ENCODE data around the gene C2CD5. TPM values are rescaled to one million over a fixed set of nuclear protein-coding genes. Genes with fewer than 3 reads are reported as not detected.
A peak's percentile ranks its signal among the peaks of the same experiment; 100 is the strongest.

The C2CD5 gene
- total RNA-seq, 1 experiment from 2014 or later = 28.8 TPM

DNA sequence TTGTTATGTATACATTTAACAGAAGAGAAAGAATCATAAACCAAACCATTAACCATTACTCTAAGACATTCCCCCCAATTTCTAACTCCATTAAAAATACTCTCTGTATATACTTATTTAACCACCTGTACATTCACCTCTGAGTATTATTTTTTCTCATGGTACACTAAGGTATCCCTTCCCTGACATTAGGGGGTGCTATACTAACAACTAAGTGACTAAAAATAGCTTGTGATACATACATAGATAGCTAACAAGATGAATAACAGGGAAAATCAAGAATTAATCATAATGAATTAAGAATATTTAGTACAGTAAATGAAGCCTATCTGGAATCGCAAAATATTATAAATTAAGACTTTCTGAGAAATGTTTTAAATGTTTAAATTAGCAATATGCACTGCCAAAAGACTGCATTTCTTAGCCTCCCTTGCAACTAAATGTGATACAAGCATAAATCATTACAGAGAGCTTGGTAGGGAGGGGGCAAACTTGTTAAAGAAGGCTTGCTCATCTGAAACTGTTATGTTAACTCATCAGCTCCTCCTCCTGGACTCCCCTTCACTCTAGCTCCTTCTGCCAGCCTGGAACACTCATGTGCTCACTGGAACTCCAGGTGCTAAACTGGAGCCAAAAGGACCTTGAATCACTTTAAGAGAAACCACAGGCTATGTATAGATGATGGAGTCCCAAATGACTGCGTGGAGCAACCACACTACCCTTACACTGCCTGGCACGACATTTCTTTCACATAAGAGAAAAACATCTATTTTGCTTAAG, 14.9 kb downstream of the C2CD5 start:
- H3K4me3 Mint-ChIP-seq (ENCODE audit: low read depth, unreplicated experiment) = no peak overlapping the region

DNA sequence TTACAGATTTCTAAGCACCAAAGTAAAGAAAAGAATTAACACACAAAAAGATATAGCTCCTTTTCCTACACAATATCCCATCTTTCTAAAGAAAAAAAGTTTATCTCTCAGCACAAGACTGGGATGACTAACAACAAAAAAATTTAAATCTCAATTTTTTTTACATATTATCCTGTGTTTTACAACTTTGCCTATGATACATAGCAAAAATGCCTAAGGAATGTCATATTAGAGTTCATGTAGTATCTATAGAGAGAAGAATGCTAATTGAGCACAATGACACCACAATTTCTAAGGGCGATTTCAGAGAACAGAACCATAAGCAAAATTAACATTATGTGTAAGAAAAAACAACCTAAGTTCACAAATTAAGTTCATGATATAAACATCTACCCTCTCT, 16.3 kb downstream of the C2CD5 start:
- CTCF ChIA-PET = interaction anchor here (1.6 kb wide), 1 partner anchor 97 kb away, joined by 15 read pairs; the partner anchor contains the start of gene ETNK1
- TF ChIP-seq, protein P1, sequence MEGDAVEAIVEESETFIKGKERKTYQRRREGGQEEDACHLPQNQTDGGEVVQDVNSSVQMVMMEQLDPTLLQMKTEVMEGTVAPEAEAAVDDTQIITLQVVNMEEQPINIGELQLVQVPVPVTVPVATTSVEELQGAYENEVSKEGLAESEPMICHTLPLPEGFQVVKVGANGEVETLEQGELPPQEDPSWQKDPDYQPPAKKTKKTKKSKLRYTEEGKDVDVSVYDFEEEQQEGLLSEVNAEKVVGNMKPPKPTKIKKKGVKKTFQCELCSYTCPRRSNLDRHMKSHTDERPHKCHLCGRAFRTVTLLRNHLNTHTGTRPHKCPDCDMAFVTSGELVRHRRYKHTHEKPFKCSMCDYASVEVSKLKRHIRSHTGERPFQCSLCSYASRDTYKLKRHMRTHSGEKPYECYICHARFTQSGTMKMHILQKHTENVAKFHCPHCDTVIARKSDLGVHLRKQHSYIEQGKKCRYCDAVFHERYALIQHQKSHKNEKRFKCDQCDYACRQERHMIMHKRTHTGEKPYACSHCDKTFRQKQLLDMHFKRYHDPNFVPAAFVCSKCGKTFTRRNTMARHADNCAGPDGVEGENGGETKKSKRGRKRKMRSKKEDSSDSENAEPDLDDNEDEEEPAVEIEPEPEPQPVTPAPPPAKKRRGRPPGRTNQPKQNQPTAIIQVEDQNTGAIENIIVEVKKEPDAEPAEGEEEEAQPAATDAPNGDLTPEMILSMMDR (IDR thresholded peaks at IDR 0.05; ENCODE audit: unreplicated experiment) = no peak
- peaks cover 6% of the 10 kb centered on the region for H3K36me3 Mint-ChIP-seq (ENCODE audit: insufficient read depth, unreplicated experiment)
- H3K27ac Mint-ChIP-seq (ENCODE audit: unreplicated experiment) = no peak overlapping the region
- BruUV-seq (replicated peaks) = no TSS peak
- no peak overlapping the region for H3K4me3 Mint-ChIP-seq (ENCODE audit: low read depth, unreplicated experiment)
- no peaks in the 10 kb centered on the region for H3K27me3 Mint-ChIP-seq (ENCODE audit: unreplicated experiment)
- H3K9me3 Mint-ChIP-seq (ENCODE audit: low read depth, unreplicated experiment) = no peaks in the 10 kb centered on the region
- no peak for DNase-seq
- intact Hi-C loops (cut with micrococcal nuclease; ENCODE audit: unreplicated experiment) = loop anchor here (2.0 kb wide), 1 partner anchor 143 kb away; no protein-coding TSS in a partner anchor
- no peaks in the 10 kb centered on the region for H3K4me1 Mint-ChIP-seq (ENCODE audit: low read depth, unreplicated experiment)

More for the DNA sequence above, 14.9 kb downstream of the C2CD5 start:
- no peaks in the 10 kb centered on the region for H3K27me3 Mint-ChIP-seq (ENCODE audit: unreplicated experiment)
- TF ChIP-seq, protein P1 (IDR thresholded peaks at IDR 0.05; ENCODE audit: unreplicated experiment) = peak; percentile 23
- DNase-seq = no peak
- BruUV-seq (replicated peaks) = no TSS peak
- H3K9me3 Mint-ChIP-seq (ENCODE audit: low read depth, unreplicated experiment) = no peaks in the 10 kb centered on the region
- peaks cover 6% of the 10 kb centered on the region for H3K36me3 Mint-ChIP-seq (ENCODE audit: insufficient read depth, unreplicated experiment)
- H3K27ac Mint-ChIP-seq (ENCODE audit: unreplicated experiment) = no peak overlapping the region
- CTCF ChIA-PET = interaction anchor here (0.6 to 1.6 kb wide), 12 partner anchors 11 to 141 kb away, joined by 3 to 15 read pairs (median 4); partner anchors contain the start of genes C2CD5 and ETNK1
- intact Hi-C loops (cut with micrococcal nuclease; ENCODE audit: unreplicated experiment) = loop anchor here (1.0 to 2.0 kb wide), 2 partner anchors 102 to 141 kb away; no protein-coding TSS in a partner anchor
- no peaks in the 10 kb centered on the region for H3K4me1 Mint-ChIP-seq (ENCODE audit: low read depth, unreplicated experiment)

DNA sequence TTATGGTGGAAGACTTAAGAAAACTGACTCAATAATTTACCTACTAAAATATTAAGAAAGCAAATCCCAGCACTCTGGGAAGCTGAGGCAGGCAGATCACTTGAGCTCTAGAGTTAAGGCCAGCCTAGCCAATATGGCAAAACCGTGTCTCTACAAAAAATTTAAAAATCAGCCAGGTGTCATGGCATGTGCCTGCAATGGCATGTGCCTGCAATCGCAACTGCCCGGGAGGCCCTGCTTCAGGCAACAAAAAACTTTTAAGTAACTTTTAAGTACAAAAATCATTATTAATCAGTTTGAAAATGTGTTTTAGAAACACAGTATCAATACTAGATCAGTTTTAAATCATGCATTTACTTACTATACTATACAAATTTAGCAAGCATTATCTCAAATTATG, 17.5 kb downstream of the C2CD5 start:
- Mint-ChIP-seq H3K9me3 (ENCODE audit: low read depth, unreplicated experiment) (no peaks in the 10 kb centered on the region), H3K27ac (ENCODE audit: unreplicated experiment) (no peak overlapping the region), H3K4me3 (ENCODE audit: low read depth, unreplicated experiment) (no peak overlapping the region), H3K36me3 (ENCODE audit: insufficient read depth, unreplicated experiment) (peaks cover 4% of the 10 kb centered on the region), H3K27me3 (ENCODE audit: unreplicated experiment) (no peaks in the 10 kb centered on the region), H3K4me1 (ENCODE audit: low read depth, unreplicated experiment) (no peaks in the 10 kb centered on the region)
- BruUV-seq (replicated peaks) = no TSS peak
- CTCF ChIA-PET = no interaction called here
- TF ChIP-seq, protein P1 (IDR thresholded peaks at IDR 0.05; ENCODE audit: unreplicated experiment) = no peak
- no peak for DNase-seq
- intact Hi-C loops (cut with micrococcal nuclease; ENCODE audit: unreplicated experiment) = no loop called here

DNA sequence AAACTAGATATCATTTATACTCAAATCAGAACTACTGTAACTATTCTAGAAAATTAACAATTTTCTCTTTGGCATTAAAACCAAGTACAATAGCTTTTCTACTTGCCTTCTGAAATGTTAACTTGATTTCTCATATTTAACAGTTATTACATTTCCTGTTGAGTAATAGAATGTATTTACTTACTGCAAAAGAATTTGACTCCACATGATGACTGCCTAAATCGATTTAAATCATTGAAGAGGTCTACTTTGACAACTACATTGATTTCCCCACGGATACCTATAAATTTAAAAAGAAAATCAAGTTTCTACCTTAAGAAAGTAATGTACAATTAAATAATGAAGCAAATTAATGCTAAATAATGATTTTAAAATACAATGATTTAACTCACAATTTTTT, 18.9 kb downstream of the C2CD5 start:
- TF ChIP-seq, protein P1 (IDR thresholded peaks at IDR 0.05; ENCODE audit: unreplicated experiment) = no peak
- Mint-ChIP-seq H3K4me3 (ENCODE audit: low read depth, unreplicated experiment) (no peak overlapping the region), H3K4me1 (ENCODE audit: low read depth, unreplicated experiment) (no peaks in the 10 kb centered on the region), H3K36me3 (ENCODE audit: insufficient read depth, unreplicated experiment) (no peaks in the 10 kb centered on the region), H3K9me3 (ENCODE audit: low read depth, unreplicated experiment) (no peaks in the 10 kb centered on the region), H3K27ac (ENCODE audit: unreplicated experiment) (no peak overlapping the region), H3K27me3 (ENCODE audit: unreplicated experiment) (no peaks in the 10 kb centered on the region)
- CTCF ChIA-PET = interaction anchor here (0.9 kb wide), 1 partner anchor 103 kb away, joined by 3 read pairs; no protein-coding TSS in a partner anchor
- intact Hi-C loops (cut with micrococcal nuclease; ENCODE audit: unreplicated experiment) = no loop called here
- BruUV-seq (replicated peaks) = no TSS peak
- DNase-seq = no peak

All from Calu3 (cell line).